ENCODE data around the gene MARK3.
A peak's percentile ranks its signal among the peaks of the same experiment; 100 is the strongest.

The MARK3 gene

DNA sequence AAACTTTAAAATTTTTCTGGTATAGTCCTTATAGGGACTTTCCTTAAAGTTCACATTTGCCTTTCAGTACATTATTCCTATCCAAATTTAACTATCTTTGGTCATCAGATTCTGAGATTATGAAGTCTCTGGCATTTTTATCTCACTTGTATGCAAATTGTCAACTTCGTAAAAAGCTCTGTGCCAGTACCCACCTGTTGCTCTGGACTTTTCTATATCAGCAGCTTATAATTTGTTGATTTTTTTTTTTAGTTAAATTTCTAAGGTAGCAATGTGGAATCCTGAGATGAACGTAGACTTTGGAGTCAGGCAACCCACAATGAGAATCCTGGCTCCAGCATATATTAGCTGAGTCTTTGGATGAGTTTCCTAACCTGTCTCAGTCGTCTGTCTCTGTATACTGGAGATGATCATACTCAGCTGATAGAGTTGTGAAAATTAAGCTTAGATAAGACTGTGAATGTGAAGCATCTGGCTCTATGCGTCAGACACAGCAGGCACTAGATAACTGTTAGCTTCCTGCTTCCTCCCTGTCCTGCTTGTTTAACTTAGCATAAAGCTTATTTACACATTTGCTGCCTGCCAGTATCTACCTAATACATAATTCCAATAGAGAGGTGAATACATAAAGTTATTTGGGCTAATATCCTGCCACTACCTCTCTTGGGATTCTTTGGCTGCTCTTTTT lies 59.8 kb downstream of the MARK3 start:
- peak in 1 of 2 experiments; percentile 39 for DNase-seq

DNA sequence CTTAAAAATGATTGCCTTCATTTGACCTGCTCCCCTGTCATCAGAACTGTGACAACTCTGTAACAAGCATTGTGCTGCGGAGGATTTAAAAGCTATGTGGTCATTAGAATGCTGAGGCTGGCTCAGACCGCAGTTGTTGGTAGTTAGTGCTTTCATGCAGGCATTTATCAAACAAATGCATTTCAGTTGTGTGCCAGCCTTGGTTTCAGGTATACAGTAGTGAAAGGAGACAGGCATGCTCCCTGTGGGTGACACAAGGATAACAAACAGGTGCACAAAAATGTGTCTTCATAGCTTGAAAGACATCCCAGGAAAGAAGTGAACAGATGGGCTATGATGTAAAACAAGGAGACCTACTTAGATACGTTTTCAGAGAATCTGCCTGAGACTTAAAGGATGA lies 60.6 kb downstream of the MARK3 start:
- DNase-seq, result peak; percentile 21 to 78

DNA sequence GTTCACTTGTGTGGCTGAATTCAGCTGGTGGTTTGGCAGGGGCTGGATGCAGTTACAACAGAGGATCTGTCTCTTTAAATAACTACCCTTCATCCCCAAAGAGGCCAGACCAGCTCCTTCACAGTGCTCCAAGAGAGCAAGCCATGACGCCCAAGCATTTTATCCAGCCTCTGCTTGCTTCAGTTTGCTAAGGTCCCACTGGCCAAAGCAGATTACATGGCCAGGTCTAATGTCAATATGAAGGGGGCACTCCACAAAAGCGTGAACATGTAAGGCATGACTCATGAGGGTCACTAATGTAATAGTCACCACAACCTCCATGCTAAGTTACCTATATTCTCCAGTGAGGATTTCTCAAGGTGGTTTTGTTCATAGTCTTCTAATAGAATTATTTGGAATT lies 62.9 kb downstream of the MARK3 start:
- no peak for DNase-seq

DNA sequence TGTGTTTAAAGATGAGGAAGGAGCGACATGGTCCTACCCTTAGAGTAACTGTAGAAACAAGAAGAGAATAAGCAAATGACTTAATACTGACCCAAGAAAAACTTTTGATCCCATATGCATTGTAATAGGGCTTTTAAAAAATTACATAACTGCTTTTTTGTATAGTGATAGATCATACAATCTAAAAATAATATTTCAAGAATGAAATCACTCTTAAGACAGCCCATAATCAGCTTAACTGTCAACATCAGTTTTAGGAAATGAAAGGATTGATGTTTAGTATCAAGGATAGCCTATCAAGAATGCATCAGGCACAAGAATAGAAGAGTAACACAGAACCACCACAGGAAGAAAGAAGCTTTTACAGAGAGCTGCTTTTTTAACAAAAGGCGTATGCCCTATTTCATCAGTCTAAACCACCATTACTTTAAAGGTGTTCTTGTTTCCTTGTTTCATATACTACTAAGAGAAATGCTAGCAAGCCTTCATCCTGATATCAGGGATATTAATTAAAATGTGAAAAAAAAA lies 64.5 kb downstream of the MARK3 start:
- DNase-seq, result no peak

DNA sequence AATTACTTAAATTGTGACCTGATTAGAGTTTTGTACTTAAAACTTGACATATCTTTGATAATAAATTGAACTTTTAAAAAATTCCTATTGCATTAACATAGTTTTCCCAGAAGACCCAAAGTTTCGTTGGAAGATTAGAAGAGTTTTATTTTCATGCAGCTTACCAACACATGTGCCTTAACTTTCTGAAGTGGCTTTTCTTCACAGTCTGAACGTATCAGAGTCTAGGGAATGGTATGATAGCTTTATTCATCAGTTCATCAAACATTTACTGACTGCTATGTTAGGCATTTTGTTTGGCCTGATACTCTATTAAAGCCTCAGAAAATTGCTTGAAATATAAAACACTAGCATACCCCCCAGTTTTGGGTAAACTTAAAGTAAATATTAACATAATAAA lies 65.2 kb downstream of the MARK3 start:
- DNase-seq, result no peak

DNA sequence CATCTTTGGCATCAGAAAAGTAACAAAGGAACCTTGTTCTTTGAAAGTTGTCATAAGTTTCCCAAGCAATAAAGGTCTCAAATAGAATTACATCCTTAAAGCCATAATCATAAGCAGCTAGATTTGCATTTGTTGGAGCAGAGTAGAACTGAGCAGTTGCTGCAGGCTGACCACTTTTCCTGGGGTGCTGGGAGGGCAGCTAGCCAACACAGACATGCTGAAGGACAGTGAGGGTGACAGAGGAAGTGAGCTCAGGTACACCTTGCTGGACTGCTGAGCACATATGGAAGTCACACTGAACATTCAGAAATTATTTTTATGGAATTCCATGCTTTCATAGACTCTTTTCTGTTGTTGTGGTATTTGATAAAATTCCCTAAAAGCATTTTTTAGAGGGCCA lies 66.2 kb downstream of the MARK3 start:
- no peak for DNase-seq

DNA sequence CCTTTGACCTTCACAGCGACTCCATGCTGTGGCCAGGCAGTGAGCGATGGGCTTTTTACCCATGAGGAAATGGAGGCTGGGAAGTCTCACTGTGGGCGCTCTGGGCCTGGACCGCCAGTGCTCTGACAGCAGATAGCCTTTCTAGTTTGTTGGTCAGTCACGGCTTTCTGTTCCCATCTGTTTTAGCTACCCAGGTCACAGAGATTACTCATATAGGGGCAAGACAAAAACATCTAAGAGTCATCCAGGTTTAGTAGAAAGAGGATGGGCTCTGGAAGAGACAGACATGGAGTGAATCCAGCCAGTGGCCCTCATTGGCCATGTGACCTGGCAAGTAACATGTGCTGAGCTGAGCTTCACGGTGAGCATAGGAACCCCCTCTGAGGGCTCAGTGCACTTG lies 68.6 kb downstream of the MARK3 start:
- DNase-seq, result peak; percentile 7 to 39

DNA sequence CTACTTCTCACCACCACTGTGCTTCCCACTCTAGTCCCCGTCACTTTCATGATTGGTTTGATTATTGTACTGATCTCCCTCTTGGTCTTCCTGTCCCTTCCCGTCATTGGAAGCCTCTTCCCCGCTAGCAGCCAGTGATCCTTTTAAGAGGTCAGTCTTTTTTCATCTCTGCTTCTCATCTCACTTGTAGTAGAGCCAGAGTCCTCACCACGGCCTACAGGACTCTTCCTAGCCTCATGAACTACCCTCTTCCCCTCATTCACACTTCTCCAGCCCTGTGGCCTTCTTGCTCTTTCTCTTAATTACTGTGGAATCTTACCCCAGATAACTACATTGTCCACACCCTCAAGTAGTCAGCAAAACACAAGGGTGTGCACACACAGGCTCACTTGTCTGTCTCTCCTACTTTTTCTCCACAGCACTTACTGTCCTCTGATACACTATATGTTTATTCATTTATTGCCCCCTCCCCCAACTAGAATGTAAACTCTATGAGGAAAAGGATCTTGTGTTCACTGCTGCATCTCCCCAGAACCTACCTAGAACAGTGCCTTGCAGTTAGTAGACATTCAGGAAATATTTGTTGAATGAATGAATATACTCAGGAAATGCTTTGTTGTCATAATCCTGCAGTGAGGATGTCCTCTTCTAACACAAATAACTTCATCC lies 71.1 kb downstream of the MARK3 start:
- DNase-seq, result no peak

DNA sequence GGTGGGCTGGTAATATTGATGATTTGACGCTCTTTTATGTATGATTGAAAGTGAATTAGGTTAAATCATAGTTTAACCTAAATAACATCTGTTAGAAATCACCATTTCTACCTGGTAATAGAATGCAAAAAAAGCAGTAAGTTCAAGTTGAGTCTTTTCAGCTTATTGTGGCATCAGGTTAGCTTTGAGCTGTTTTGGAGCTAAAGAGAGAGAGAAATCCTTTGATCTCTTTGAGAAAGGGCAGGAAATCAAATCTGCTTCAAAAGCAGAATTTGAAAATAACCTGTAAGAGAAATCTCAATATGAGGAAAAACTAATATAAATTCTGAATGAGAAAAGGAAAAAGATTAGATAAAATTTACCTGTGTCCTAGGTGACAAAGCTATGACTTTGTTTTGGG lies 75.2 kb downstream of the MARK3 start:
- DNase-seq, result no peak

DNA sequence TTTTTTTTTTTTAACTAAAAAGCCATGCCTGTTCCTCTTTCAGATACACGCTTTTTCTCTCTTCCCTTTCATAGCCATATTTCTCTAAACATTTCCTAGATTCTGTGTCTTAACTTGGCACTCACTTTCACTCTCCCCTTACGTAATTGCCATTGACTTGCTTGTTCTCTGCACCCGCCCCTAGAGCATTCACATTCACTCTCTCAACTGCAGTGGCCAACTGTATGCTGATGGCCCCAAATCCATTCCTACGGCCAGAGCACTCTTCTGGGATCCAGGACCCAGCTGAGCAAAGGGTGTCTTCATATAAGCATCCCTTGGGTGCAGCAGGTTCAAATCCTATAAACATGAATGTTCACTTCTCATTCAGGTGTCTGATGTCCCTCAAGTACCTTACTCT lies 77.9 kb downstream of the MARK3 start:
- no peak for DNase-seq

DNA sequence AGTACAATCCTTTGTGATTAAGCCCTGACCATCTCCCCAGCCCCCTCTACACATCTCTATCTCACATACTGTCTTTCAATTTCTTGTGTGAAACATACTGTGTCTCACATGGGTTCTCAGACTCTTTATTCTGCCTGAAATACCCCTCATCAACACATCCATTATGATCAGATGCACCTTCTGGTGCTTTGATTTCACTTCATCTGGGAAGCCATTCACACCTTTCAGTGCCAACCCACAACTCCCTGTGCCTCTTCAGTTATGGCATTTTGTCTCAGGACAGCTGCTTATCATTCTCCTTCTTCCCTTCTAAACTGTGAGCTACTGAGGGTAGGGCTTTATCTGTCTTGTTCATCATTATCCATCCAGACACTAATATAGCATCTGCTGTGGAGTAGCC lies 78.6 kb downstream of the MARK3 start:
- no peak for DNase-seq

DNA sequence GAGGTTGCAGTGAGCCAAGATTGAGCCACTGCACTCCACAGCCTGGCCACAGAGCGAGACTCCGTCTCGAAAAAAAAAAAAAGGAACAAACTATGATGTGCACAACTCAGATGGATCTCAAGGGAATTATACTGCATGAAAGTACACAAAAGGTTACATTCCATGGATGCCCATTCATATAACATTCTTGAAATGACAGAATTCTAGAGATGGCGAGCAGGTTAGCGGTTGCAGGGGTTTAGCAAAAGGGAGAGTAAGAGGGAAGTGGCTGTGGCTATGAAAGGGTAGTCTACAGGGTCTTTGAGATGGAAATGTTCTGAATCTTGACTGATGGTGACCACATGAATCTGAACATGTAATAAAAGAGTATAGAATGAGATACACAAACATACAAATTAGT lies 87.7 kb downstream of the MARK3 start:
- DNase-seq, result no peak

DNA sequence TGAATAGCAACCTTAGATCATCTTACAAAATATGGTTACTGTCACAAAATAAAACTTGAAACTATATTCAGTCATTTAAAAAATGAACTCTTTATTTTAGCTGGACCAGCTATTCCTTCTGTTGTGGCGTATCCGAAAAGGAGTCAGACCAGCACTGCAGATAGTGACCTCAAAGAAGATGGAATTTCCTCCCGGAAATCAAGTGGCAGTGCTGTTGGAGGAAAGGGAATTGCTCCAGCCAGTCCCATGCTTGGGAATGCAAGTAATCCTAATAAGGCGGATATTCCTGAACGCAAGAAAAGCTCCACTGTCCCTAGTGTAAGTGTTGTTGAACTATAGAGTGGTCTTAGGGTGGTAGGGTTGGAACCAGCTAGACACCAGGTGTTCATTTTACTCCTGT lies 89.7 kb downstream of the MARK3 start:
- DNase-seq, result no peak

DNA sequence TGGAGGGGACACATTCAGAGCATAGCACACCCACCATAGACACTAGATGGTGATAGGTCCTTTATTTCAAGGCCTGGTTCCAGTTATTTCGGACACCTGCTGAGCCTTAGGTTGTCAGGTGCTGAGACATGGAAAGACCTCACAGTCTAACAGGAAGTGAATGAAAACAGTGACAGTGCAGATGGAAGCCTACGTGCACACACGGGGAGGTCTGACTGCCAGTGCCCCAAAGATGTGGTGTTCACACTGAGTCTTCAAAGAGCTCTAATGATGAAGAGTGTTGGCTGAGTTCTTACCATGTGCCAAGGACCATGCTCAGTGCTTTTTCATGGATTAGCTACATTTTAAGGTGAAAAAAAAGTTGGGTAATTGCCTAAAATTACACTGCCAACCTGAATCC lies 90.8 kb downstream of the MARK3 start:
- DNase-seq, result no peak

DNA sequence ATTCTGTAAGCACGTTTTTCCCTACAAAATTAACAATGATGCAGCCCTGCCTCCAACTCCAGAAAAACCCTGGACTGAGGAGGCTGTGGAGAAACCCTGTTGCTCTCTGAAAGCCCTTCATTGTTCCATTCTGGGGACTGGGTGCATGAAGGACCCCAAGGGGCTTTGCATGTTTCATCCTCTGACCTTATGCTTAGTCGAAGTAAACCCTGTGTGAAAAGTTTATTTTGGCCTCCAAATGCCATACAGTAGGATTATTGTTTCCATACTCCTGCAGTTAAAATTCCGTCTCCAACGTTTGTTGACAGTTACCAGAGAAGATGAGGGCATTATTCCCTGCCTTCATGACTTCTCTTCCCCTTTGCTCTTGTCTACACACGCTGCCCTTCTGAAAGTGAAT lies 91.4 kb downstream of the MARK3 start:
- no peak for DNase-seq

DNA sequence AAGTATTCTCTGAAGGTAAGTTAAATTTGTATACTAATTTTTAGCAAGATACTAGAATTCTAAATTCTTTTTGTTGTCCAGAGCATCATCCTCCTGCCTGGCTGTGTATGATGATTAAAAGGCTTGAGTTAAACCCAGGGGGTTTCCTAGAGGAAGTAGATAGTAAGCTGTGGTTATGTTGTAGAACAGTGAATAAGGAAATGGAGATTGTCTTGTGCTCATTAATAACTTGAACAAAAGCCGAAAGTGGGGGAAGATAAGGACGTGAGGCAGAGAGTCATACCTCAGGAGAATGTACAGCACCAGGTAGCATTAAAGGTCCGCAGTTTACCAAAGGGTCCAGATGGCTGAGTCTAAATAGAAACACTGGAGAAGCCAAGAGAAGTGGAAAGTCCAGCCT lies 95.4 kb downstream of the MARK3 start:
- no peak for DNase-seq

DNA sequence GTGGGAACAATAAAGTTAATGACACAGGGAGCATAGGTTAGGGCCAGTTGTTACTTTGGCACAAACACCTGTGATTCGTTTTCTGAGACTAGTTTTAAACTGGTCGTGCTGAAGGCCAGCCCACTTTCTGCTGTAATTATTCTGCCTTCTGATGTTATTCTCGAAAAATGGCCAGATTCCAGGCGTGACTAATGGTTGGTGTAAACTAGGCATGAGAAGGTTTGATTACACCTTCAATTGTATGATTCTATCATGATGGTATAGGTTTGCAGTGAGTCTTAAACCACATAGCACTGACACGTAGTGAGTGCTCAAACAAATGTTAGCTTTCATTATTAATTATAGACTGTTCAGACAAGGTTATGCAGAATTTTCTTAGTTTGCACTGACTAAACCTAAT lies 98.4 kb downstream of the MARK3 start:
- DNase-seq, result no peak

DNA sequence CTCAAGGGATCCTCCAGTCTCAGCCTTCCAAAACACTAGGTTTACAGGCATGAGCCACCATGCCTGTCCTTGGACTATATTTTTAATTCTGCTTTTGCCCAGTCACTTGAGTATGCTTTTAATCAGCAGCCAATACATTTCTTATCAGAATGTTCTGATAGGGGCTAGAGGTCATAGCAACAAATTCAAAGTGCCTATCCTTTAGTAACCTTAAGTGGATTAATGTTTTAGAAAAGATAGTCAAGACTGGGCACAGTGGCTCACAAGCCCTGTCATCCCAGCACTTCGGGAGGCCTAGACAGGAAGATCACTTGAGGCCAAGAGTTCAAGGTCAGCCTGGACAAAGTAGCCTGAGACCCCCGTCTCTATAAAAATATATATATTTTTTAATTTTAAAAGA lies 100.3 kb downstream of the MARK3 start:
- DNase-seq, result no peak

DNA sequence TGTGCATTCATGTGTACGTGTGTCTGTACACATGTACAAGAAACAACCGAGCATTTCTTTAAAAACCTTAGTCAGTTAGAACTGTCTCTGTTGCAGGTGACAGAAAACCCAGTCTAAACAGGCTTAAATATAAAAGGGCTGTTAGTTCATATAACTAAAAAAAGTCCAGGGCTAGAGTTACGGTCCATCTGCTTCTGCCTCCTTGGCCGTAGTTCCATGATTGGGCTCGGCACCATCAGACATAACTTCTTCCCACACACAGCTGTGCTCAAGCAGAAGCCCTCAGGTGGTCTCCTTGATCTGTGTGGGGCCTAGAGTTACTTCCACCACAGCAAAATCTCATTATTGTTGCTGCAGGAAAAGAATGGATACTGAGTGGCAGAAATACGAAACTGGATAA lies 102.9 kb downstream of the MARK3 start:
- DNase-seq, result peak; percentile 18 to 82

DNA sequence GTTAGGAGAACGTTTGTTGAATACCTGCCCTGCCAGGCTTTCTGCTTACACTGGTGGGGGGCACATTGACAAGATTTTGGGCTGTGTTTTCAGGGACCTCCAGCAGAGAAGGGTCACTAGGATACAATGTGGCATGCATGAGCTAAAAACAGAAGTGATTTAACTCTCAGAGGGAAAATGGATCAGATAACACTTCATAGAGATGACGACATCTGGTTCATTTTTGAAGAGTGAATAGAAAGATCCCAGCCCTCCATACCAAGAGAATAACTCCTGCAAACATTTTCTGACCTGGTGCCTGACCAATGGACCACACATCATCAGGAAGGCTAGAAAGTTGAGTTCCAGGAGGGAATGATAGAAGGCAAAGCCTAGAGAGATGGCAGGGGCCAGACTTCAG lies 103.7 kb downstream of the MARK3 start:
- peak; percentile 79 to 86 for DNase-seq

DNA sequence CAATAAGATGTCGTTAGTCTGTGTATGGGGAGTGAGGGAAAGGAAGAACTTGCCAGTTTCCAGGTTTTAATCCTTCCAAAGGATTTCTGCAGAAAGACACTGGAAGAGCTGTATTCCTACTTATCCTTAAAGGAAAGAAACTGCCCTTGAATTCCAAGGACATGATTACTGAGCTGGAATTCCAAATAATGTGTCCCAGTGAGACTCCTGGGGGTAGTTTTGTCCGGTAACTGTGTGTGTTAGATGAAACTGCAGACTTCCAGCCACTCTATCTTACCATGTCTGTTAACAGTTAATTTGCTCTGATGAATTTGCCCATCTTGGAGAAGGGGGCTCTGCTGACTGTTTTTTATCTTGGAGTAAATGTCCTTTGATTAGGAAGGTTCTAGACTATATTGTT lies 104.4 kb downstream of the MARK3 start:
- peak in 1 of 2 experiments; percentile 90 for DNase-seq

DNA sequence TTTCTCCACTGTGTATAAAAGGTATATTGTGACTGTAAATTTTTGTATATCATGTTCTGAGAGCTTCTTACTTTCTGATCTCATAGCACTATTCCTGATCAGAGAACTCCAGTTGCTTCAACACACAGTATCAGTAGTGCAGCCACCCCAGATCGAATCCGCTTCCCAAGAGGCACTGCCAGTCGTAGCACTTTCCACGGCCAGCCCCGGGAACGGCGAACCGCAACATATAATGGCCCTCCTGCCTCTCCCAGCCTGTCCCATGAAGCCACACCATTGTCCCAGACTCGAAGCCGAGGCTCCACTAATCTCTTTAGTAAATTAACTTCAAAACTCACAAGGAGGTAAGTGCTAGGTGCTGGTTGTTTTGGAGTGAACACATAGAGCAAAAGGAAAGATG lies 106.5 kb downstream of the MARK3 start:
- no peak for DNase-seq

DNA sequence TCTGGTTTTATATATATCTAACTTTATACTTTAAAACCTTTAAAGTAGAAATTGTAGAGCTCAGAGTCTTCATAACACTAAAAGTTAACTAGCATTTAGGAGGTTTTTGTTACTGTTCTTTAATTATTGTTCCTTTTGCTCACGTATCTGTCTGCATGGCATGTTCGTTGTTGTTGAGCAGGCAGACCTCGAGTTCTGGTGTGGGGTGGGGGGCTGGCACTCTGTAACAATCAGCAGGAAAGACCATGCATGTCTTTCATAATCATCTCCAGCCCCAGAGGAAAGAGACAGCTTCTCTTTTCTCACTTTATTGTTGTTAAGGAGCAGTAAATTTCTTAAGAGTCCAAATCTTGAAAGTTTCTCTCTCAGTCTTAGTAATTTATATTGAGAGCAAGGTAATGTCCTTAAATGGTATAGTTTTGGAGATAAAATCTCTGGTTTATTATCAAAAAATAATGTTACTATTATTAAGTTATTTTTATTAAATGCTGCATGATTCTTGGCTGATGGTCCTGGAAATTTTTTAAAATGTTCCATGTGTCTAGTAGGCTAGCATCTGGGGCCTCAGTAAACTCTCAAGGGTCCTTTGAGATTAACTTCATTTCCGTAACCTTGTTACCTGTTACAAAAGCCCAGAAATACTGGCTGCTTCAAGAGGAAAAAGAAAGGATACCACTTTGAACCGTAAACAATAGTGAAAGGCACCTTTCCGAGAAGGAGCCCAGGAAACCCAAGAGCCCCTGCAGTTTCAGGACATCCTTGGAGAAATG lies 107.1 kb downstream of the MARK3 start:
- no peak for DNase-seq

DNA sequence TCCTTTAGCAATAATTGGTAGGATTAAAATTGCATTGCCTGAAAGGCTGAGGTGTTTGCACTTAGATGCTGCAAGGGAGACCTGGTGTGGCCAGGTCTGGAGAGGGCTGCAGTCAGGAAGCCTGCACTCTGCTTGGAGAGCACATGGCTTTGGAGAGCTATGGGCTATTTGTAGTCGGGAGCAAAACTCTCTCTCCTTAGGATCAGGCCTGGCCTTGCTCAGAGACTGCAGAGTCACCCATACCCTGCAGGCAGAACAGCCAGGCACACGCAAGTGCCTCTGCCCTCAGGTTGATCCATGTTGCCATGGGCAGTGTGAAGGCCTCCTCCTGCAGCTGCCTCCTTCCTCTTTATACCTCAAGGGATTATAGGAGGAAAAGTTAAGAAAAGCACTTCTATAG lies 110.6 kb downstream of the MARK3 start:
- no peak for DNase-seq
